HepG2 (cell line): ENCODE measurements around the gene SLC12A3. TPM values are rescaled to one million over a fixed set of nuclear protein-coding genes. Genes with fewer than 3 reads are reported as not detected.
A peak's percentile ranks its signal among the peaks of the same experiment; 100 is the strongest.

Source experiments
- HOXD1 ChIP-seq: sonication (generic); formaldehyde crosslinking; IDR thresholded peaks from 2 replicates; pipeline ENCODE4 v1.5.0; 2020; ENCODE audit warnings: missing genetic modification reagents
- IRX3 ChIP-seq: sonication (generic); formaldehyde crosslinking; IDR thresholded peaks from 2 replicates; pipeline ENCODE4 v1.8.1; 2023; ENCODE audit warnings: mild to moderate bottlenecking, low read depth, missing genetic modification reagents, borderline replicate concordance
- MBNL3 ChIP-seq: fragments of 250-450 bp; sonication (Bioruptor Pico); conservative IDR thresholded peaks from 2 replicates; pipeline ENCODE4 v1.8.0; 2022; ENCODE audit warnings: mild to moderate bottlenecking, inconsistent platforms
- MTF2 ChIP-seq: sonication (generic); formaldehyde crosslinking; IDR thresholded peaks from 2 replicates; pipeline ENCODE4 v1.5.0; 2020; ENCODE audit warnings: missing genetic modification reagents, borderline replicate concordance
- PTBP1 ChIP-seq: fragments of 200-400 bp; formaldehyde crosslinking; IDR thresholded peaks from 2 replicates; pipeline ENCODE4 v1.6.1; 2018; ENCODE audit warnings: low read length, low read depth; ENCODE audit not compliant: poor library complexity, severe bottlenecking
- SMYD3 ChIP-seq: sonication (generic); formaldehyde crosslinking; IDR thresholded peaks from 2 replicates; pipeline ENCODE4 v1.8.1; 2023; ENCODE audit warnings: mild to moderate bottlenecking, missing genetic modification reagents
- SRSF1 ChIP-seq: fragments of 200-400 bp; formaldehyde crosslinking; optimal IDR thresholded peaks from 2 replicates; pipeline ENCODE3; 2017; ENCODE audit warnings: mild to moderate bottlenecking, low read depth, low read length, moderate library complexity
- U2AF2 ChIP-seq: fragments of 200-400 bp; formaldehyde crosslinking; IDR thresholded peaks from 2 replicates; pipeline ENCODE4 v1.6.1; 2017; ENCODE audit warnings: low read depth, mild to moderate bottlenecking, low read length
- ZBTB7A ChIP-seq: sonication (generic); formaldehyde crosslinking; IDR thresholded peaks from 2 replicates; pipeline ENCODE4 v1.8.0; 2022; ENCODE audit warnings: mild to moderate bottlenecking, missing genetic modification reagents
- ZC3H4 ChIP-seq: sonication (generic); formaldehyde crosslinking; IDR thresholded peaks from 2 replicates; pipeline ENCODE4 v1.4.0; 2020; ENCODE audit warnings: missing genetic modification reagents, borderline replicate concordance
- ZNF17 ChIP-seq: sonication (generic); formaldehyde crosslinking; IDR thresholded peaks from 2 replicates; pipeline ENCODE4 v1.5.0; 2020; ENCODE audit warnings: mild to moderate bottlenecking, missing genetic modification reagents
- ZNF33A ChIP-seq: sonication (generic); formaldehyde crosslinking; IDR thresholded peaks from 2 replicates; pipeline ENCODE4 v1.5.1; 2020; ENCODE audit warnings: missing genetic modification reagents, mild to moderate bottlenecking, moderate library complexity, borderline replicate concordance
- ZNF441 ChIP-seq: sonication (generic); formaldehyde crosslinking; IDR thresholded peaks from 2 replicates; pipeline ENCODE4 v1.7.0; 2021; ENCODE audit warnings: missing genetic modification reagents, borderline replicate concordance
- ZSCAN21 ChIP-seq: sonication (generic); formaldehyde crosslinking; IDR thresholded peaks from 2 replicates; pipeline ENCODE4 v1.8.0; 2022; ENCODE audit warnings: mild to moderate bottlenecking, missing genetic modification reagents, moderate library complexity, borderline replicate concordance
- polyA plus RNA-seq, 8 experiments: library from polyadenylated mRNA; depleted of rRNA in 3 of 8; stranded (reverse) in 7 of 8; unstranded in 1 of 8; fragments of >200 nt; fragmentation: Illumina TruSeq in 4 of 8; extraction: Trizol in 4 of 8; gene quantifications; 2 replicates each; pipeline versions ENCODE4 v1.2.1 to v1.2.3, GENCODE V29; 2011 to 2016; ENCODE audit warnings: low read depth in 4 of 8, missing spikeins in 1 of 8, mixed read lengths in 1 of 8; ENCODE audit not compliant: insufficient read depth in 1 of 8
- total RNA-seq, 5 experiments: library from RNA; depleted of rRNA; stranded (reverse); fragments of >200 nt; fragmentation: Illumina TruSeq; extraction: Trizol; gene quantifications; 2 replicates each; pipeline ENCODE4 v1.2.3, GENCODE V29; 2016; ENCODE audit warnings: low read depth in 1 of 5
- TF ChIP-seq, protein P1 (sequence below): sonication (generic); formaldehyde crosslinking; IDR thresholded peaks from 2 replicates; pipeline ENCODE4 v1.4.0; 2020; ENCODE audit warnings: missing genetic modification reagents
- TF ChIP-seq, protein P2 (sequence below): sonication (generic); formaldehyde crosslinking; IDR thresholded peaks from 2 replicates; pipeline ENCODE4 v1.4.0; 2020; ENCODE audit warnings: missing genetic modification reagents
- TF ChIP-seq, protein P3 (sequence below): sonication (generic); formaldehyde crosslinking; IDR thresholded peaks from 2 replicates; pipeline ENCODE4 v1.8.0; 2022; ENCODE audit warnings: missing genetic modification reagents, mild to moderate bottlenecking, inconsistent platforms, borderline replicate concordance

SLC12A3 gene
- total and polyA plus RNA-seq, 2 of the 13 experiments (the other 11 are each of a cell fraction or from before 2014, with no cell fraction given): 6.2 TPM; not detected in 1

DNA sequence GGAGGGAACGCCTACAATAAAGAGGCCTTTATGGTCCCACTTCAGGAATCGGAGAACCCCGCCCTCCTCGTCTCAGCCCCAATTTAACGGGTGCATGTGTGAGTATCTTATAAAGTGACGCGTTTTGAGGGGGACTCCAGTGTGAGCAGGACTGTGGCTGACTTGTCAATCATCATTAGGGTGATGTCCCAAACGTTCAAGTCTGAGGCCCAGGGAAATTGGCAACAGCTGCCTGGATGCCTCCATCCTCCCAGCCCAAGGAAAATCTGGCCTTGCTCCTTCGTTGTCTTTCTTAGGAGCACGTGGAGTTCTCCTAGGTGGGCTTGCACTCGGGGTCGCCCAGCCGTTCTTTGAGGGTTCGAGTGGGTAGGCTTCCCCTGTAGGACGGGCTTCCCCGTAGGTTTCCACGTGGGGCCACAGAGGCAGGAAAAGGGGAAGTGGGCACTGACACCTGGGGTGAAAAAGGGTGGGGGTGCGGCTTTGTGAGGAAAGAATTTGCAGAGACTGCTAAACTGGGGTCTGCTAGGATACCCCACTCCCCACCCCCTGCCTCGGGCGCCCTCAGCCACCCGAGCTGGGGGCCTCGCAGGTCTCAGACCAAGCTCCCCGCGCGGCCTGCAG, 66.4 kb downstream of the SLC12A3 start (continued):
- TF ChIP-seq, protein P1, sequence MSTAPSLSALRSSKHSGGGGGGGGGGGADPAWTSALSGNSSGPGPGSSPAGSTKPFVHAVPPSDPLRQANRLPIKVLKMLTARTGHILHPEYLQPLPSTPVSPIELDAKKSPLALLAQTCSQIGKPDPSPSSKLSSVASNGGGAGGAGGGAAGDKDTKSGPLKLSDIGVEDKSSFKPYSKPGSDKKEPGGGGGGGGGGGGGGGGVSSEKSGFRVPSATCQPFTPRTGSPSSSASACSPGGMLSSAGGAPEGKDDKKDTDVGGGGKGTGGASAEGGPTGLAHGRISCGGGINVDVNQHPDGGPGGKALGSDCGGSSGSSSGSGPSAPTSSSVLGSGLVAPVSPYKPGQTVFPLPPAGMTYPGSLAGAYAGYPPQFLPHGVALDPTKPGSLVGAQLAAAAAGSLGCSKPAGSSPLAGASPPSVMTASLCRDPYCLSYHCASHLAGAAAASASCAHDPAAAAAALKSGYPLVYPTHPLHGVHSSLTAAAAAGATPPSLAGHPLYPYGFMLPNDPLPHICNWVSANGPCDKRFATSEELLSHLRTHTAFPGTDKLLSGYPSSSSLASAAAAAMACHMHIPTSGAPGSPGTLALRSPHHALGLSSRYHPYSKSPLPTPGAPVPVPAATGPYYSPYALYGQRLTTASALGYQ: peak; percentile 17; the same call in 1 of the 2 replicates
- TF ChIP-seq ZNF17 (CRISPR knock-in tag) (peak; percentile 4; the same call in 1 of the 2 replicates), U2AF2 (0 out of 2 replicates have a peak, but pooled peaks have one; percentile 7), MBNL3 (CRISPR knock-in tag) (no peak), ZBTB7A (CRISPR knock-in tag) (0 out of 2 replicates have a peak, but pooled peaks have one; percentile 30), ZNF441 (CRISPR knock-in tag) (0 out of 2 replicates have a peak, but pooled peaks have one; percentile 15), IRX3 (0 out of 2 replicates have a peak, but pooled peaks have one; percentile 12), PTBP1 (no peak), ZNF33A (CRISPR knock-in tag) (peak; percentile 86; the same call in 1 of the 2 replicates), SMYD3 (CRISPR knock-in tag) (0 out of 2 replicates have a peak, but pooled peaks have one; percentile 5), ZC3H4 (peak; percentile 92; the same call in 1 of the 2 replicates), HOXD1 (CRISPR knock-in tag) (peak; percentile 37), MTF2 (CRISPR knock-in tag) (0 out of 2 replicates have a peak, but pooled peaks have one; percentile 21), SRSF1 (peak; percentile 69), ZSCAN21 (no peak)
- TF ChIP-seq, protein P2, sequence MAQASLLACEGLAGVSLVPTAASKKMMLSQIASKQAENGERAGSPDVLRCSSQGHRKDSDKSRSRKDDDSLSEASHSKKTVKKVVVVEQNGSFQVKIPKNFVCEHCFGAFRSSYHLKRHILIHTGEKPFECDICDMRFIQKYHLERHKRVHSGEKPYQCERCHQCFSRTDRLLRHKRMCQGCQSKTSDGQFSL (CRISPR knock-in tag): 0 out of 2 replicates have a peak, but pooled peaks have one; percentile 24
- TF ChIP-seq, protein P3, sequence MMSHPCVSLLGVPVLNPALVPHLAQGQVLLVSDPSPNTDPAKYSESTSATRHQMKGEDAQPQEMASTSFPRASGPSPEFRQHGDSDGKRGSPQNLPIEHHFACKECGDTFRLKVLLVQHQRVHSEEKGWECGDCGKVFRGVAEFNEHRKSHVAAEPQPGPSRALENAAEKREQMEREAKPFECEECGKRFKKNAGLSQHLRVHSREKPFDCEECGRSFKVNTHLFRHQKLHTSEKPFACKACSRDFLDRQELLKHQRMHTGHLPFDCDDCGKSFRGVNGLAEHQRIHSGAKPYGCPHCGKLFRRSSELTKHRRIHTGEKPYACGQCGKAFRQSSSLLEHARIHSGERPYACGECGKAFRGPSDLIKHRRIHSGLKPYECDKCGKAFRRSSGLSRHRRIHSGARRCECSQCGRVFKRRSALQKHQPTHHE (CRISPR knock-in tag): no peak
